OCI-LY1 (cell line): ENCODE results near the gene FAM217B.

Experiments used
- H2AFZ ChIP-seq: fragments of 200-600 bp; sonication (generic), shearing (Covaris generic); 2 replicates; pipeline ENCODE4 v1.6.0; 2014; ENCODE audit warnings: antibody characterized with exemption, mild to moderate bottlenecking, low read length
- H3F3A ChIP-seq: fragments of 200-600 bp; sonication (generic), shearing (Covaris generic); 2 replicates; pipeline ENCODE4 v1.6.0; 2014; ENCODE audit warnings: mild to moderate bottlenecking, antibody characterized with exemption, low read length, moderate library complexity; ENCODE audit not compliant: insufficient read depth
- H3K27ac ChIP-seq: fragments of 200-600 bp; sonication (generic); 2 replicates; pipeline ENCODE4 v1.5.1; 2014; ENCODE audit warnings: low read length, mixed run types, mild to moderate bottlenecking, low read depth; ENCODE audit not compliant: poor library complexity, severe bottlenecking
- H3K27me3 ChIP-seq: fragments of 200-600 bp; sonication (generic); 2 replicates; pipeline ENCODE4 v1.6.0; 2014; ENCODE audit warnings: antibody characterized with exemption, mild to moderate bottlenecking, low read length, moderate library complexity; ENCODE audit not compliant: insufficient read depth
- H3K36me3 ChIP-seq: fragments of 200-600 bp; sonication (generic); 2 replicates; pipeline ENCODE4 v1.6.1; 2014; ENCODE audit warnings: mild to moderate bottlenecking, antibody characterized with exemption, low read length, moderate library complexity, mixed read lengths; ENCODE audit not compliant: insufficient read depth
- H3K4me1 ChIP-seq: fragments of 200-600 bp; sonication (generic); 2 replicates; pipeline ENCODE4 v1.5.1; 2014; ENCODE audit warnings: mild to moderate bottlenecking, low read length, moderate library complexity; ENCODE audit not compliant: insufficient read depth, severe bottlenecking
- H3K4me2 ChIP-seq: fragments of 200-600 bp; sonication (generic), shearing (Covaris generic); 2 replicates; pipeline ENCODE4 v1.6.1; 2014; ENCODE audit warnings: low read length
- H3K4me3 ChIP-seq: fragments of 200-600 bp; sonication (generic); 2 replicates; pipeline ENCODE4 v1.5.1; 2014; ENCODE audit warnings: low read length, low read depth, mild to moderate bottlenecking, mixed read lengths; ENCODE audit not compliant: poor library complexity, severe bottlenecking
- H3K79me2 ChIP-seq: fragments of 200-600 bp; shearing (Covaris generic); 2 replicates; pipeline ENCODE4 v1.6.1; 2016; ENCODE audit warnings: mixed run types, low read length, mixed read lengths; ENCODE audit not compliant: insufficient read depth
- H3K9ac ChIP-seq: fragments of 200-600 bp; sonication (generic), shearing (Covaris generic); 2 replicates; pipeline ENCODE4 v1.6.1; 2014; ENCODE audit warnings: mild to moderate bottlenecking, low read length, mixed read lengths
- H3K9me2 ChIP-seq: fragments of 200-600 bp; sonication (generic), shearing (Covaris generic); 2 replicates; pipeline ENCODE4 v1.6.1; 2014; ENCODE audit warnings: low read depth, mild to moderate bottlenecking, low read length, mixed read lengths
- H3K9me3 ChIP-seq: fragments of 200-600 bp; shearing (Covaris generic); 2 replicates; pipeline ENCODE4 v1.6.1; 2014; ENCODE audit warnings: low read length, mixed read lengths
- H4K20me1 ChIP-seq: fragments of 200-600 bp; sonication (generic), shearing (Covaris generic); 2 replicates; pipeline ENCODE4 v1.6.0; 2016; ENCODE audit warnings: mild to moderate bottlenecking, low read length; ENCODE audit not compliant: insufficient read depth
- EZH2 ChIP-seq: fragments of 200-600 bp; sonication (generic), shearing (Covaris generic); IDR thresholded peaks from 2 replicates; pipeline ENCODE4 v1.8.0; 2017; ENCODE audit warnings: borderline replicate concordance, mixed run types, mild to moderate bottlenecking, antibody characterized with exemption, low read length, moderate library complexity, mixed read lengths
- TF ChIP-seq, protein P1 (sequence below): fragments of 200-600 bp; sonication (generic), shearing (Covaris generic); IDR thresholded peaks from 2 replicates; pipeline ENCODE4 v1.5.1; 2017; ENCODE audit warnings: mild to moderate bottlenecking, antibody characterized with exemption, low read length, moderate library complexity, mixed read lengths

Gene FAM217B

GRCh38 chr20:59948212-59948611, 8.0 kb downstream of the FAM217B start:
- no peak overlapping the region for H3K9ac ChIP-seq
- no peak overlapping the region for H3K4me2 ChIP-seq
- H4K20me1 ChIP-seq = no peaks in the 10 kb centered on the region
- H3K4me1 ChIP-seq = peaks cover 14% of the 10 kb centered on the region
- no peak overlapping the region for H2AFZ ChIP-seq
- no peaks in the 10 kb centered on the region for H3K27me3 ChIP-seq
- no peak overlapping the region for H3K4me3 ChIP-seq
- TF ChIP-seq, protein P1, sequence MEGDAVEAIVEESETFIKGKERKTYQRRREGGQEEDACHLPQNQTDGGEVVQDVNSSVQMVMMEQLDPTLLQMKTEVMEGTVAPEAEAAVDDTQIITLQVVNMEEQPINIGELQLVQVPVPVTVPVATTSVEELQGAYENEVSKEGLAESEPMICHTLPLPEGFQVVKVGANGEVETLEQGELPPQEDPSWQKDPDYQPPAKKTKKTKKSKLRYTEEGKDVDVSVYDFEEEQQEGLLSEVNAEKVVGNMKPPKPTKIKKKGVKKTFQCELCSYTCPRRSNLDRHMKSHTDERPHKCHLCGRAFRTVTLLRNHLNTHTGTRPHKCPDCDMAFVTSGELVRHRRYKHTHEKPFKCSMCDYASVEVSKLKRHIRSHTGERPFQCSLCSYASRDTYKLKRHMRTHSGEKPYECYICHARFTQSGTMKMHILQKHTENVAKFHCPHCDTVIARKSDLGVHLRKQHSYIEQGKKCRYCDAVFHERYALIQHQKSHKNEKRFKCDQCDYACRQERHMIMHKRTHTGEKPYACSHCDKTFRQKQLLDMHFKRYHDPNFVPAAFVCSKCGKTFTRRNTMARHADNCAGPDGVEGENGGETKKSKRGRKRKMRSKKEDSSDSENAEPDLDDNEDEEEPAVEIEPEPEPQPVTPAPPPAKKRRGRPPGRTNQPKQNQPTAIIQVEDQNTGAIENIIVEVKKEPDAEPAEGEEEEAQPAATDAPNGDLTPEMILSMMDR = no peak
- TF ChIP-seq EZH2 = no peak
- H3K9me2 ChIP-seq = no peaks in the 10 kb centered on the region
- peaks cover 20% of the 10 kb centered on the region for H3K36me3 ChIP-seq
- peak overlapping the region; percentile 51 for H3K27ac ChIP-seq
- H3F3A ChIP-seq = no peaks in the 10 kb centered on the region
- H3K79me2 ChIP-seq = no peaks in the 10 kb centered on the region
- no peaks in the 10 kb centered on the region for H3K9me3 ChIP-seq

DNA sequence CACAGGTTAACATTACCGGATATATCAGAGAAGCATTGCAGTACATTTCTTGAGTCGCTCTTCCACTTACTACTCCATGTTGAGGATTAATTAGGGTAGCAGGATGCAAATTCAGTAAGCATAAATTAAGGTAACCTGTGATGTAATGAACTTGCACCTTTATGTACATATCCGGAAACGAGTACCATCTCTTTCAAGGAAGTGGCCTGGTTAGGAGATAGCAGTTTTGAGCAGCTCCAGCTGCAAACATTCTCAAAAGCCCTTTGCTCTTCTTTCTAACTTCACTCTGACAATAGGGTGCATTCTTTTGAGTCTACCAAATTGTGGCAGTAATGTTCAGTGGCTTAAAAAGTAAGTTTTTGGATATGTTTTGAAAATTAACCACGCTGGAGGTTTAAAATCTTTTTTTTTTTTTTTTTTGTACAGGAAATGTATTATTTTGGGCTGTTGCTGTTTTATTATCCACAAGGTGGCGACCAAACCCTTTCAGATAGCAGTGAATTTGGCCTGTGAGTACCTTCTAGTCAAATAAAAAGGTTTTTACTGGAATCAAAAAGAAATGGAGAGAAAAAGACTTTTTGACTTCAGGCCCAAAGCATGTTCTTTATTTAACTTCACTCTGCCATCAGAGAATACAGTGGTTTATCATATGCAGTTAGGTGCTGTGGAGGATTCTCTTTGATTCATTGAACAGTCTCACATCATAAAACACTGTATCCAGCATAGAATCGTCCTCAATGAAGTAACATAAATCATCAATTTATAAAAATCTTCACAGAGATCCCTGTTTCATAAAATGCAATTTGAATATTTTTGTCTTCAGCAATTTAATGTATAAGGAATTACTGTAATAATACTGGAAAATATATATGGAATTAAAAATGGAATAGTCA, 8.9 kb downstream of the FAM217B start:
- Histone ChIP-seq H3K9me2 (no peaks in the 10 kb centered on the region), H3K36me3 (peaks cover 12% of the 10 kb centered on the region), H3K4me2 (peak overlapping the region; percentile 41), H3K4me1 (peaks cover 14% of the 10 kb centered on the region), H3K4me3 (peak overlapping the region; percentile 14), H3K79me2 (no peaks in the 10 kb centered on the region), H2AFZ (no peak overlapping the region), H3K9me3 (no peaks in the 10 kb centered on the region), H3F3A (no peaks in the 10 kb centered on the region), H3K27me3 (no peaks in the 10 kb centered on the region), H3K27ac (peak overlapping the region; percentile 51), H3K9ac (no peak overlapping the region), H4K20me1 (no peaks in the 10 kb centered on the region)
- TF ChIP-seq, protein P1 = peak; percentile 74
- no peak for TF ChIP-seq EZH2

DNA sequence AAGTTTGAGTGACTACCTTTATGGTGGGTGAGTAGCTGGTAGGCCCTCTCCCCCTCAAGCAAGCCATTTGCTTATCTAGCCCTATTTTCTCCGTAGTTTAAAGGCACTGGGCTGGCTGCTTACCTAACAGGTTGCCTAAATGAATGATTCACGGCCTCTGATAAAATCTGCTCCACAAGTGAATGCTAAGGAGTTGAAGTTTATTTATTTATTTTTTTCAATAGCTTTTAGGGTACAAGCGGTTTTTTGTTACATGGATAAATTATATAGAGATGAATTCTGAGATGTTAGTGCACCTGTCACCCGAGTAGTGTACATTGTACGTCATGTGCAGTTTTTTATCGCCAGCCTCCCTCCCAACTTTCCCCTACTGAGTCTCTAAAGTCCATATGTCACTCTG, 9.7 kb downstream of the FAM217B start:
- Histone ChIP-seq H3K4me2 (no peak overlapping the region), H3K27me3 (no peaks in the 10 kb centered on the region), H3F3A (no peaks in the 10 kb centered on the region), H3K4me1 (peaks cover 14% of the 10 kb centered on the region), H3K4me3 (no peak overlapping the region), H3K9me3 (no peaks in the 10 kb centered on the region), H3K9ac (no peak overlapping the region), H3K36me3 (0 out of 2 replicates have a peak, but pooled peaks cover 3% of the 10 kb centered on the region), H2AFZ (no peak overlapping the region), H3K27ac (no peak overlapping the region), H4K20me1 (no peaks in the 10 kb centered on the region), H3K9me2 (no peaks in the 10 kb centered on the region), H3K79me2 (no peaks in the 10 kb centered on the region)
- TF ChIP-seq EZH2 = no peak
- TF ChIP-seq, protein P1 = no peak
